HepG2 (cell line): Measurements from ENCODE around the gene ZCCHC3. TPM values are rescaled to one million over a fixed set of nuclear protein-coding genes. Genes with fewer than 3 reads are reported as not detected.

Source experiments
- ARID2 ChIP-seq: sonication (generic); formaldehyde crosslinking; IDR thresholded peaks from 2 replicates; pipeline ENCODE4 v1.8.1; 2022; ENCODE audit warnings: mild to moderate bottlenecking, missing genetic modification reagents, borderline replicate concordance
- ATRX ChIP-seq: sonication (generic); formaldehyde crosslinking; IDR thresholded peaks from 2 replicates; pipeline ENCODE4 v1.4.0; 2020; ENCODE audit warnings: missing genetic modification reagents, borderline replicate concordance
- DRAP1 ChIP-seq: IDR thresholded peaks from 2 replicates; pipeline ENCODE4 v1.6.1; 2016; ENCODE audit warnings: missing genetic modification reagents, missing compliant biosample characterization
- ELF3 ChIP-seq: IDR thresholded peaks from 2 replicates; pipeline ENCODE4 v1.6.1; 2016; ENCODE audit warnings: missing genetic modification reagents, missing compliant biosample characterization
- FOSL2 ChIP-seq: sonication (generic); formaldehyde crosslinking; IDR thresholded peaks from 2 replicates; pipeline ENCODE4 v1.4.0; 2020; ENCODE audit warnings: missing genetic modification reagents
- FOXK1 ChIP-seq: sonication (generic); formaldehyde crosslinking; IDR thresholded peaks from 2 replicates; pipeline ENCODE4 v1.4.0; 2020; ENCODE audit warnings: low read depth, missing genetic modification reagents, borderline replicate concordance
- MXD1 ChIP-seq: sonication (generic); formaldehyde crosslinking; IDR thresholded peaks from 2 replicates; pipeline ENCODE4 v1.4.0; 2020; ENCODE audit warnings: mild to moderate bottlenecking, missing genetic modification reagents
- NFATC3 ChIP-seq: sonication (generic); formaldehyde crosslinking; IDR thresholded peaks from 2 replicates; pipeline ENCODE4 v1.5.1; 2020; ENCODE audit warnings: mild to moderate bottlenecking, missing genetic modification reagents
- POLR2G ChIP-seq: fragments of 200-400 bp; formaldehyde crosslinking; IDR thresholded peaks from 2 replicates; pipeline ENCODE4 v1.6.1; 2018; ENCODE audit warnings: mild to moderate bottlenecking, low read depth, low read length, moderate library complexity
- RXRB ChIP-seq: IDR thresholded peaks from 2 replicates; pipeline ENCODE4 v1.6.1; 2016; ENCODE audit warnings: borderline replicate concordance, missing genetic modification reagents, missing compliant biosample characterization
- SIN3A ChIP-seq: IDR thresholded peaks from 2 replicates; pipeline ENCODE4 v1.6.1; 2011; ENCODE audit warnings: low read depth, mild to moderate bottlenecking, control low read depth, low read length, borderline replicate concordance
- SP5 ChIP-seq: IDR thresholded peaks from 2 replicates; pipeline ENCODE4 v1.6.1; 2016; ENCODE audit warnings: low read depth, borderline replicate concordance
- ZFP36L2 ChIP-seq: sonication (generic); formaldehyde crosslinking; IDR thresholded peaks from 2 replicates; pipeline ENCODE4 v1.4.0; 2020; ENCODE audit warnings: missing genetic modification reagents
- ZFP90 ChIP-seq: sonication (generic); formaldehyde crosslinking; IDR thresholded peaks from 2 replicates; pipeline ENCODE4 v1.8.0; 2022; ENCODE audit warnings: missing genetic modification reagents, mild to moderate bottlenecking, inconsistent platforms, borderline replicate concordance
- ZKSCAN8 ChIP-seq: IDR thresholded peaks from 2 replicates; pipeline ENCODE4 v1.6.1; 2016; ENCODE audit warnings: borderline replicate concordance, missing genetic modification reagents, missing compliant biosample characterization
- ZNF232 ChIP-seq: sonication (generic); formaldehyde crosslinking; IDR thresholded peaks from 2 replicates; pipeline ENCODE4 v1.4.0; 2020; ENCODE audit warnings: missing genetic modification reagents, borderline replicate concordance
- ZNF24 ChIP-seq: fragments of 450-650 bp; IDR thresholded peaks from 2 replicates; pipeline ENCODE4 v1.6.1; 2017; ENCODE audit warnings: antibody characterized with exemption, mild to moderate bottlenecking
- ZNF275 ChIP-seq: sonication (generic); formaldehyde crosslinking; IDR thresholded peaks from 2 replicates; pipeline ENCODE4 v1.8.0; 2022; ENCODE audit warnings: missing genetic modification reagents, mild to moderate bottlenecking, inconsistent platforms, borderline replicate concordance
- ZNF446 ChIP-seq: sonication (generic); formaldehyde crosslinking; IDR thresholded peaks from 2 replicates; pipeline ENCODE4 v1.5.0; 2020; ENCODE audit warnings: mild to moderate bottlenecking, missing genetic modification reagents
- ZNF460 ChIP-seq: sonication (generic); formaldehyde crosslinking; IDR thresholded peaks from 2 replicates; pipeline ENCODE4 v1.5.1; 2020; ENCODE audit warnings: missing genetic modification reagents, mild to moderate bottlenecking, borderline replicate concordance
- ZNF543 ChIP-seq: sonication (generic); formaldehyde crosslinking; IDR thresholded peaks from 2 replicates; pipeline ENCODE4 v1.4.0; 2020; ENCODE audit warnings: mild to moderate bottlenecking, missing genetic modification reagents
- ZNF703 ChIP-seq: sonication (generic); formaldehyde crosslinking; IDR thresholded peaks from 2 replicates; pipeline ENCODE4 v1.5.1; 2020; ENCODE audit warnings: missing genetic modification reagents, mild to moderate bottlenecking, moderate library complexity, borderline replicate concordance
- polyA plus RNA-seq, 8 experiments: library from polyadenylated mRNA; depleted of rRNA in 3 of 8; stranded (reverse) in 7 of 8; unstranded in 1 of 8; fragments of >200 nt; fragmentation: Illumina TruSeq in 4 of 8; extraction: Trizol in 4 of 8; gene quantifications; 2 replicates each; pipeline versions ENCODE4 v1.2.1 to v1.2.3, GENCODE V29; 2011 to 2016; ENCODE audit warnings: low read depth in 4 of 8, missing spikeins in 1 of 8, mixed read lengths in 1 of 8; ENCODE audit not compliant: insufficient read depth in 1 of 8
- total RNA-seq, 5 experiments: library from RNA; depleted of rRNA; stranded (reverse); fragments of >200 nt; fragmentation: Illumina TruSeq; extraction: Trizol; gene quantifications; 2 replicates each; pipeline ENCODE4 v1.2.3, GENCODE V29; 2016; ENCODE audit warnings: low read depth in 1 of 5
- TF ChIP-seq, protein P1 (sequence below): sonication (generic); formaldehyde crosslinking; IDR thresholded peaks from 2 replicates; pipeline ENCODE4; 2020; ENCODE audit warnings: missing genetic modification reagents, mild to moderate bottlenecking, borderline replicate concordance
- TF ChIP-seq, protein P2 (sequence below): sonication (generic); formaldehyde crosslinking; IDR thresholded peaks from 2 replicates; pipeline ENCODE4 v1.4.0; 2020; ENCODE audit warnings: mild to moderate bottlenecking, missing genetic modification reagents

Gene ZCCHC3
- total and polyA plus RNA-seq, 2 of the 13 experiments (the other 11 are each of a cell fraction or from before 2014, with no cell fraction given) = 46.6 to 63.0 TPM

GRCh38 chr20:309841-310644 lies 12.7 kb downstream of the ZCCHC3 start (continued):
- TF ChIP-seq NFATC3 (CRISPR knock-in tag) (0 out of 2 replicates have a peak, but pooled peaks have one; percentile 67), SIN3A (peak; percentile 7; the same call in 1 of the 2 replicates), ZNF232 (CRISPR knock-in tag) (no peak; the same call in 1 of the 2 replicates), ZFP36L2 (no peak), POLR2G (peak; percentile 69), FOSL2 (CRISPR knock-in tag) (peak; percentile 27; the same call in 1 of the 2 replicates), ZNF446 (CRISPR knock-in tag) (no peak), ZNF703 (CRISPR knock-in tag) (no peak), ARID2 (0 out of 2 replicates have a peak, but pooled peaks have one; percentile 74), ZFP90 (CRISPR knock-in tag) (no peak), ZNF275 (0 out of 2 replicates have a peak, but pooled peaks have one; percentile 42), ZNF543 (CRISPR knock-in tag) (peak; percentile 86), ELF3 (CRISPR knock-in tag) (peak; percentile 63), ZNF460 (no peak), DRAP1 (CRISPR knock-in tag) (peak; percentile 79), ZKSCAN8 (no peak), RXRB (no peak), SP5 (peak; percentile 78; the same call in 1 of the 2 replicates), MXD1 (peak; percentile 75; the same call in 1 of the 2 replicates), ATRX (CRISPR knock-in tag) (no peak), ZNF24 (no peak), FOXK1 (CRISPR knock-in tag) (no peak; the same call in 1 of the 2 replicates)
- TF ChIP-seq, protein P1, sequence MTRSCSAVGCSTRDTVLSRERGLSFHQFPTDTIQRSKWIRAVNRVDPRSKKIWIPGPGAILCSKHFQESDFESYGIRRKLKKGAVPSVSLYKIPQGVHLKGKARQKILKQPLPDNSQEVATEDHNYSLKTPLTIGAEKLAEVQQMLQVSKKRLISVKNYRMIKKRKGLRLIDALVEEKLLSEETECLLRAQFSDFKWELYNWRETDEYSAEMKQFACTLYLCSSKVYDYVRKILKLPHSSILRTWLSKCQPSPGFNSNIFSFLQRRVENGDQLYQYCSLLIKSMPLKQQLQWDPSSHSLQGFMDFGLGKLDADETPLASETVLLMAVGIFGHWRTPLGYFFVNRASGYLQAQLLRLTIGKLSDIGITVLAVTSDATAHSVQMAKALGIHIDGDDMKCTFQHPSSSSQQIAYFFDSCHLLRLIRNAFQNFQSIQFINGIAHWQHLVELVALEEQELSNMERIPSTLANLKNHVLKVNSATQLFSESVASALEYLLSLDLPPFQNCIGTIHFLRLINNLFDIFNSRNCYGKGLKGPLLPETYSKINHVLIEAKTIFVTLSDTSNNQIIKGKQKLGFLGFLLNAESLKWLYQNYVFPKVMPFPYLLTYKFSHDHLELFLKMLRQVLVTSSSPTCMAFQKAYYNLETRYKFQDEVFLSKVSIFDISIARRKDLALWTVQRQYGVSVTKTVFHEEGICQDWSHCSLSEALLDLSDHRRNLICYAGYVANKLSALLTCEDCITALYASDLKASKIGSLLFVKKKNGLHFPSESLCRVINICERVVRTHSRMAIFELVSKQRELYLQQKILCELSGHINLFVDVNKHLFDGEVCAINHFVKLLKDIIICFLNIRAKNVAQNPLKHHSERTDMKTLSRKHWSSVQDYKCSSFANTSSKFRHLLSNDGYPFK (CRISPR knock-in tag) = peak; percentile 75
- TF ChIP-seq, protein P2, sequence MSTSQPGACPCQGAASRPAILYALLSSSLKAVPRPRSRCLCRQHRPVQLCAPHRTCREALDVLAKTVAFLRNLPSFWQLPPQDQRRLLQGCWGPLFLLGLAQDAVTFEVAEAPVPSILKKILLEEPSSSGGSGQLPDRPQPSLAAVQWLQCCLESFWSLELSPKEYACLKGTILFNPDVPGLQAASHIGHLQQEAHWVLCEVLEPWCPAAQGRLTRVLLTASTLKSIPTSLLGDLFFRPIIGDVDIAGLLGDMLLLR (CRISPR knock-in tag) = no peak; the same call in 1 of the 2 replicates
